HEK293T (cell line): Measurements from ENCODE around the gene ANO1.

Source experiments
- BHLHE40 ChIP-seq: fragments of 450-650 bp; IDR thresholded peaks from 2 replicates; pipeline ENCODE4 v1.6.1; 2016; ENCODE audit warnings: mild to moderate bottlenecking, moderate library complexity, borderline replicate concordance
- FOXA1 ChIP-seq: fragments of 450-650 bp; IDR thresholded peaks from 2 replicates; pipeline ENCODE4 v1.6.1; 2016; ENCODE audit warnings: mild to moderate bottlenecking
- FOXM1 ChIP-seq: fragments of 450-650 bp; IDR thresholded peaks from 2 replicates; pipeline ENCODE4 v1.6.1; 2017; ENCODE audit warnings: mild to moderate bottlenecking, borderline replicate concordance
- PKNOX1 ChIP-seq: fragments of 450-650 bp; IDR thresholded peaks from 2 replicates; pipeline ENCODE4 v1.6.1; 2016
- SP1 ChIP-seq: fragments of 450-650 bp; IDR thresholded peaks from 2 replicates; pipeline ENCODE4 v1.6.1; 2017
- TARDBP ChIP-seq: fragments of 450-650 bp; IDR thresholded peaks from 2 replicates; pipeline ENCODE4 v1.6.1; 2016
- ZNF384 ChIP-seq: fragments of 450-650 bp; IDR thresholded peaks from 2 replicates; pipeline ENCODE4 v1.6.1; 2016

GRCh38 chr11:70063121-70063520 is 15.0 kb upstream of the ANO1 start:
- TF ChIP-seq SP1 (no peak), FOXM1 (no peak), BHLHE40 (no peak), PKNOX1 (no peak), FOXA1 (no peak), TARDBP (no peak), ZNF384 (no peak)
